Neural crest cell (in vitro differentiated cells): ENCODE results near the gene INCENP. TPM values are rescaled to one million over a fixed set of nuclear protein-coding genes. Genes with fewer than 3 reads are reported as not detected.
"Not testable (repeated sequence)": the region's sequence is repeated elsewhere in the genome, so short reads cannot be mapped to it uniquely, and the experiment has no call there.

Source experiments
- DNase-seq: peaks from one replicate; pipeline ENCODE4 v3.0.0; 2021; ENCODE audit warnings: low read depth, mixed read lengths, low spot score
- H3K27ac Mint-ChIP-seq: one replicate; pipeline ENCODE4 v1.8.0; 2021; ENCODE audit warnings: mild to moderate bottlenecking, mixed read lengths; ENCODE audit not compliant: unreplicated experiment
- H3K27me3 Mint-ChIP-seq: 2 replicates; pipeline ENCODE4 v1.8.0; 2021; ENCODE audit warnings: low read depth, mild to moderate bottlenecking, mixed read lengths
- H3K36me3 Mint-ChIP-seq: 2 replicates; pipeline ENCODE4 v1.8.0; 2021; ENCODE audit warnings: low read depth, mild to moderate bottlenecking, mixed read lengths
- H3K4me1 Mint-ChIP-seq: 2 replicates; pipeline ENCODE4 v1.8.0; 2021; ENCODE audit warnings: mixed read lengths
- H3K4me3 Mint-ChIP-seq: one replicate; pipeline ENCODE4 v1.8.0; 2021; ENCODE audit warnings: mild to moderate bottlenecking, mixed read lengths
- H3K9me3 Mint-ChIP-seq: 2 replicates; pipeline ENCODE4 v1.8.0; 2021; ENCODE audit warnings: mixed read lengths
- total RNA-seq: library from RNA; stranded (reverse); gene quantifications from 2 replicates; pipeline ENCODE4 v1.2.1, GENCODE V29; 2021
- TF ChIP-seq, protein P1 (sequence below): fragments of 200-600 bp; sonication (generic); conservative IDR thresholded peaks from 2 replicates; pipeline ENCODE4 v1.5.0; 2021; ENCODE audit warnings: antibody characterized with exemption, mild to moderate bottlenecking

The INCENP gene
- total RNA-seq, 1 donor from 2014 or later = 162 TPM

DNA sequence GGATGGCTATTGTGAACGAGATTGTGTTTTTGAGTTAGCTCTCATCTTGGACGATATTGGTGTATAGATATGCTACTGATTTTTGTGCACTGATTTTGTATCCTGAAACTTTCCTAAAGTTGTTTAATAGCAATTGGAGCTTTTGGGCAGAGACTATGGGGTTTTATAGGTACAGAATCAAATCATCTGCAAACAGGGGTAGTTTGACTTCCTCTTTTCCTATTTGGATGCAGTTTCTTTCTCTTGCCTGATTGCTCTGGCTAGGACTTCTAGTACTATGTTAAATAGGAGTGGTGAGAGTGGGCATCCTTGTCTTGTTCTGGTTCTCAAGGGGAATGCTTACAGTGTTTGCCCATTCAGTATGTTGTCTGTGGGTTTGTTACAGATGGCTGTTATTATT lies 57.3 kb downstream of the INCENP start:
- DNase-seq = no peak
- no peaks in the 10 kb centered on the region for H3K4me1 Mint-ChIP-seq
- TF ChIP-seq, protein P1, sequence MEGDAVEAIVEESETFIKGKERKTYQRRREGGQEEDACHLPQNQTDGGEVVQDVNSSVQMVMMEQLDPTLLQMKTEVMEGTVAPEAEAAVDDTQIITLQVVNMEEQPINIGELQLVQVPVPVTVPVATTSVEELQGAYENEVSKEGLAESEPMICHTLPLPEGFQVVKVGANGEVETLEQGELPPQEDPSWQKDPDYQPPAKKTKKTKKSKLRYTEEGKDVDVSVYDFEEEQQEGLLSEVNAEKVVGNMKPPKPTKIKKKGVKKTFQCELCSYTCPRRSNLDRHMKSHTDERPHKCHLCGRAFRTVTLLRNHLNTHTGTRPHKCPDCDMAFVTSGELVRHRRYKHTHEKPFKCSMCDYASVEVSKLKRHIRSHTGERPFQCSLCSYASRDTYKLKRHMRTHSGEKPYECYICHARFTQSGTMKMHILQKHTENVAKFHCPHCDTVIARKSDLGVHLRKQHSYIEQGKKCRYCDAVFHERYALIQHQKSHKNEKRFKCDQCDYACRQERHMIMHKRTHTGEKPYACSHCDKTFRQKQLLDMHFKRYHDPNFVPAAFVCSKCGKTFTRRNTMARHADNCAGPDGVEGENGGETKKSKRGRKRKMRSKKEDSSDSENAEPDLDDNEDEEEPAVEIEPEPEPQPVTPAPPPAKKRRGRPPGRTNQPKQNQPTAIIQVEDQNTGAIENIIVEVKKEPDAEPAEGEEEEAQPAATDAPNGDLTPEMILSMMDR = no peak
- H3K27ac Mint-ChIP-seq = no peak overlapping the region
- peaks cover 33% of the 10 kb centered on the region for H3K27me3 Mint-ChIP-seq
- H3K4me3 Mint-ChIP-seq = no peak overlapping the region
- H3K9me3 Mint-ChIP-seq = peaks cover 4% of the 10 kb centered on the region
- H3K36me3 Mint-ChIP-seq = no peaks in the 10 kb centered on the region

DNA sequence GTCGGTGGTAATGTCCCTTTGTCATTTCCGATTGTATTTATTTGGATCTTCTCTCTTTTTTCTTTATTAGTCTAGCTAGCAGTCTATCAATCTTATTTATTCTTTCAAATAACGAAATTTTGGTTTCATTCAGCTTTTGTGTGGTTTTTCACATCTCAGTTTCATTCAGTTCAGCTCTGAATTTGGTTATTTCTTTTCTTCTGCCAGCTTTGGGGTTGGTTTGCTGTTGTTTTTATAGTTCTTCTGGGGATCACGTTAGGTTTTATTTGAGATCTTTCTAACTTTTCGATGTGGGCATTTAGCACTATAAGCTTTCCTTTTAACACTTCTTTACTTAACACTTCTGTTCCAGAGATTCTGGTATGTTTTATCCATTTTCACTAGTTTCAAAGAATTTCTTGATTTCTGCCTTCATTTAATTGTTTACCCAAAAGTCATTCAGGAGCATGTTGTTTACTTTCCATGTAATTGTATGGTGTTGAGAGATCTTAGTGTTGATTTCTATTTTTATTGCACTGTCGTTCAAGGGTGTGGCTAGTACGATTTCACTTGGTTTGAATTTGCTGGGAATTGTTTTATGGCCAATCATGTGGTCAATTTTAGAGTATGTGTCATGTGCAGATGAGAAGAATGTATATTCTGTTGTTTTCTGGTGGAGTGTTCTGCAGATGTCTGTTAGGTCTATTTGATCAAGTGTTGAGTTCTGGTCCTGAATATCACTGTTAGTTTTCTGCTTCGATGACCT lies 58.5 kb downstream of the INCENP start:
- H3K27me3 Mint-ChIP-seq = peaks cover 26% of the 10 kb centered on the region
- DNase-seq = no peak
- H3K36me3 Mint-ChIP-seq = no peaks in the 10 kb centered on the region
- no peak overlapping the region for H3K4me3 Mint-ChIP-seq
- no peaks in the 10 kb centered on the region for H3K4me1 Mint-ChIP-seq
- no peak overlapping the region for H3K27ac Mint-ChIP-seq
- H3K9me3 Mint-ChIP-seq = peaks cover 4% of the 10 kb centered on the region
- TF ChIP-seq, protein P1 = no peak

DNA sequence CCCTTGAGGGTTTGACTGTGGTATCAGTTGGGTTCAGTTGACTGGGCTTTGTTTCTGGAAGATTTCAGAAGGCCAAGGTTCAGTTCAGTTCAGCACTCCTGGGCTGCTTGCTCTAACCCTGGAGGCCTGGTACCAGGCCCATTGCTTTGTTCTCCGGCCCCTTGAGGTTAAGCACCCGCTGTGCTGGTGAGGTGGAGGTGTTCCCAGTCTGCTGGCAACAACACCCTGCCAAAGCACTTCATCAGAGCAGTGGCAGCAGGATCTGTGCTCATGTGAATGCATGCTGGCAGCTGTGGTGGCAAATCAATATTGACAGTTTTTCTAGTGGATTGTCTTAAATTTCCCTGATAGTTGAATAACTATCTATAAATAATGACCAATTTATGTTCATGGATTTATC lies 62.4 kb downstream of the INCENP start:
- no peaks in the 10 kb centered on the region for H3K4me1 Mint-ChIP-seq

DNA sequence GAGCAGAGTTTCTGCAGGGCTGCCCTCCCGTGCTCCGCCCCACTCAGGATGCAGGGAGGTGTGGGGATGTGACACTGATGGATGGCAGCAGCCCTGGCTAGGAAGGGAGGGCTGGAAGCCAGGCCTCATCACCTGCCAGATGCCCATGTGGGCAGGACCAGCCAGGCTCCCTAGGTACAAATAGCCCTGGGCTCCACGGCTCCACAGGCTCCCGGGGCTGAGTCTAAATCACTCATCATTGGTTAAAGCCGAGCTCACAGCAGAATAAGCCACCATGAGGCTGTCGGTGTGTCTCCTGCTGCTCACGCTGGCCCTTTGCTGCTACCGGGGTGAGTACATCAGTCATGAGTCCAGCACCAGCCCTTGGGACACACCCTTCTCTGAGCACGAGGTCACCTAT lies 66.2 kb downstream of the INCENP start, which contains the start of gene SCGB1D1:
TSS of gene SCGB1D1 (plus strand) at position 206 of the 400 bp plus-strand sequence. CDS start at position 275, 69 bp downstream.
- DNase-seq = no peak
- no peaks in the 10 kb centered on the region for H3K4me1 Mint-ChIP-seq
- no peaks in the 10 kb centered on the region for H3K36me3 Mint-ChIP-seq
- no peak within 1 kb of the TSS for H3K4me3 Mint-ChIP-seq
- H3K27me3 Mint-ChIP-seq = peaks cover 64% of the 10 kb centered on the region
- H3K9me3 Mint-ChIP-seq = no peaks in the 10 kb centered on the region
- TF ChIP-seq, protein P1 = no peak
- peak within 1 kb of the TSS; percentile 67 for H3K27ac Mint-ChIP-seq

More for the DNA sequence above, 62.4 kb downstream of the INCENP start:
- H3K27ac Mint-ChIP-seq = no peak overlapping the region
- peaks cover 4% of the 10 kb centered on the region for H3K9me3 Mint-ChIP-seq
- H3K27me3 Mint-ChIP-seq = peaks cover 44% of the 10 kb centered on the region
- H3K36me3 Mint-ChIP-seq = no peaks in the 10 kb centered on the region
- no peak for DNase-seq
- TF ChIP-seq, protein P1 = no peak
- H3K4me3 Mint-ChIP-seq = no peak overlapping the region

DNA sequence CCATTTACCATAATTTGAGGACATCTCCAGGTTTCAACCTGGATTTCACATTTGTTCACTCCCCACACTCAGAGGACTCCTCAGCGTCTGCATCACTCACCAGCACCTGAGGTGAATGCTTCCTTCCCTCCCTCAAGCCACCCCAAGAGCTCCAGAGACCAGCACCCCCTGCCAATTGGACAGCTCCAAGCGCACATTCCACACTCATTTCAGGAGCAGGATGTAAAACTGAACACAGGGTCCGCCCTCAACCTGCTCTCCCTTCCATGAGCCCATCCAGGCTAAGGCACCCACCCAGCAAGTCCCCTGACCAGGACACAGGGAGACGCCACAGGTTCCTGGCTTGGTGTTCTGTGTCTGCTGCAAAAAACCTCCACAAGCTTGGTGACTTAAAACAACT lies 70.1 kb downstream of the INCENP start:
- H3K9me3 Mint-ChIP-seq = no peaks in the 10 kb centered on the region
- TF ChIP-seq, protein P1 = no peak
- no peaks in the 10 kb centered on the region for H3K4me1 Mint-ChIP-seq
- no peak for DNase-seq
- H3K36me3 Mint-ChIP-seq = no peaks in the 10 kb centered on the region
- H3K27ac Mint-ChIP-seq = no peak overlapping the region
- H3K27me3 Mint-ChIP-seq = peaks cover 67% of the 10 kb centered on the region
- no peak overlapping the region for H3K4me3 Mint-ChIP-seq

DNA sequence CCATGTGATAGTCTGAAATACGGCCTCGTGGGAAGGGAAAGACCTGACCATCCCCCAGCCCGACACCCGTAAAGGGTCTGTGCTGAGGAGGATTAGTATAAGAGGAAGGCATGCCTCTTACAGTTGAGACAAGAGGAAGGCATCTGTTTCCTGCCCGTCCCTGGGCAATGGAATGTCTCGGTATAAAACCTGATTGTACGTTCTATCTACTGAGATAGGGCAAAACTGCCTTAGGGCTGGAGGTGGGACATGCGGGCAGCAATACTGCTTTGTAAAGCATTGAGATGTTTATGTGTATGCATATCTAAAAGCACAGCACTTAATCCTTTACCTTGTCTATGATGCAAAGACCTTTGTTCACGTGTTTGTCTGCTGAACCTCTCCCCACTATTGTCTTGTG lies 71.2 kb downstream of the INCENP start:
- not testable (repeated sequence) for H3K9me3 Mint-ChIP-seq, DNase-seq, H3K36me3 Mint-ChIP-seq, H3K4me1 Mint-ChIP-seq, H3K27ac Mint-ChIP-seq, H3K4me3 Mint-ChIP-seq
- peaks cover 64% of the 10 kb centered on the region for H3K27me3 Mint-ChIP-seq
